Mesendoderm (in vitro differentiated cells): ENCODE results near the gene GRIN2C.

Source experiments
- DNase-seq: peaks from one replicate; pipeline ENCODE4 v3.0.0; 2013
- H2AK5ac ChIP-seq: 2 replicates; pipeline ENCODE4 v1.6.1; 2013; ENCODE audit warnings: low read length, inconsistent platforms
- H2BK120ac ChIP-seq: 2 replicates; pipeline ENCODE4 v1.6.1; 2013; ENCODE audit warnings: low read depth, mild to moderate bottlenecking, low read length, moderate library complexity, mixed read lengths
- H2BK15ac ChIP-seq: replicated peaks from 2 replicates; pipeline ENCODE4 v1.6.1; 2013; ENCODE audit warnings: low read depth, mild to moderate bottlenecking, moderate library complexity
- H2BK5ac ChIP-seq: 2 replicates; pipeline ENCODE4 v1.6.1; 2013; ENCODE audit warnings: low read length, inconsistent platforms
- H3K18ac ChIP-seq: 2 replicates; pipeline ENCODE4 v1.6.1; 2013; ENCODE audit warnings: mild to moderate bottlenecking, low read length, mixed read lengths
- H3K23ac ChIP-seq: one replicate; pipeline ENCODE4 v1.6.1; 2013; ENCODE audit warnings: low read length
- H3K27ac ChIP-seq: 2 replicates; pipeline ENCODE4 v1.5.1; 2013; ENCODE audit warnings: low read depth, mild to moderate bottlenecking, inconsistent platforms, low read length, moderate library complexity
- H3K27me3 ChIP-seq: 2 replicates; pipeline ENCODE4 v1.6.1; 2013; ENCODE audit warnings: low read length, control low read depth, mild to moderate bottlenecking, inconsistent platforms; ENCODE audit not compliant: insufficient read depth, poor library complexity
- H3K36me3 ChIP-seq: 2 replicates; pipeline ENCODE4 v1.6.1; 2013; ENCODE audit warnings: low read length, inconsistent platforms; ENCODE audit not compliant: control insufficient read depth, insufficient read depth
- H3K4ac ChIP-seq: one replicate; pipeline ENCODE4 v1.6.1; 2013; ENCODE audit warnings: low read depth, mild to moderate bottlenecking, low read length, moderate library complexity
- H3K4me1 ChIP-seq: 2 replicates; pipeline ENCODE4 v1.6.1; 2013; ENCODE audit warnings: low read depth, low read length, inconsistent platforms; ENCODE audit not compliant: control insufficient read depth
- H3K4me2 ChIP-seq: 2 replicates; pipeline ENCODE4 v1.6.1; 2013; ENCODE audit warnings: low read length
- H3K4me3 ChIP-seq: 2 replicates; pipeline ENCODE4 v1.5.1; 2013; ENCODE audit warnings: mild to moderate bottlenecking, low read length
- H3K56ac ChIP-seq: one replicate; pipeline ENCODE4 v1.6.1; 2013; ENCODE audit warnings: low read length
- H3K79me1 ChIP-seq: 2 replicates; pipeline ENCODE4 v1.6.1; 2013; ENCODE audit warnings: low read length, inconsistent platforms
- H3K79me2 ChIP-seq: 2 replicates; pipeline ENCODE4 v1.6.1; 2013; ENCODE audit warnings: mild to moderate bottlenecking, low read length; ENCODE audit not compliant: control insufficient read depth, insufficient read depth
- H3K9ac ChIP-seq: 2 replicates; pipeline ENCODE4 v1.6.1; 2013; ENCODE audit warnings: low read length, inconsistent platforms
- H4K5ac ChIP-seq: one replicate; pipeline ENCODE4 v1.6.1; 2013; ENCODE audit warnings: low read length
- H4K8ac ChIP-seq: one replicate; pipeline ENCODE4 v1.6.1; 2013; ENCODE audit warnings: low read depth, mild to moderate bottlenecking, control low read depth, low read length, moderate library complexity
- WGBS: extraction: QIAGEN DNeasy Blood & Tissue Kit; methylation state at CpG from one replicate; pipeline ENCODE4 v1.1.7; 2013; ENCODE audit warnings: low lambda C conversion rate, missing lambda C conversion rate; ENCODE audit not compliant: insufficient coverage; ENCODE audit errors: extremely low coverage; 5-methylcytosine and 5-hydroxymethylcytosine counted together

GRIN2C gene

DNA sequence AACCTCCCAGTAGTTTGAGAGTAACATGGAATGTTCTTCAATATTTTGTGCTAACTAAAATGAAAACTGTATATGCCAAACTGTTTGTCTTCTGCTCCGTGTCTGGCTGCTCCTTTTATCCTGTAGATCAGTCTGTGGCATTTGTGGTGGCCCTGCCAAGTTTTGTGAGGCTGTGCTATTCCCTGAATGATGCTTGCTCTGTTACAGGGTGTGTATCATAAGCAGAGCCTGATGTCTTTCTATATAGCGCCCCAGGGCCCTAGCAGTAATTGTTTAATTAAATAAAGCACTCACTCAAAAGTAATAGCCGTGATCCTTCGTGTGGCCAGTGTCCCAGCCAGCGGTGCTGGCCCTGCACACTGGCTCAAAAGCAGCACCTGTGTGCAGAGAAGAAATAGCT, 55.7 kb downstream of the GRIN2C start:
- no peak for DNase-seq
- H4K5ac ChIP-seq = no peak overlapping the region
- H3K9ac ChIP-seq = no peak overlapping the region
- H3K4me1 ChIP-seq = no peaks in the 10 kb centered on the region
- H2BK15ac ChIP-seq = no peak overlapping the region
- H2BK5ac ChIP-seq = no peak overlapping the region
- no peaks in the 10 kb centered on the region for H3K27me3 ChIP-seq
- H3K79me1 ChIP-seq = no peaks in the 10 kb centered on the region
- H3K4ac ChIP-seq = no peak overlapping the region
- H4K8ac ChIP-seq = no peak overlapping the region
- H3K4me3 ChIP-seq = no peak overlapping the region
- no peak overlapping the region for H3K56ac ChIP-seq
- no peak overlapping the region for H2BK120ac ChIP-seq
- no peak overlapping the region for H3K18ac ChIP-seq
- no peak overlapping the region for H3K23ac ChIP-seq
- H3K36me3 ChIP-seq = no peaks in the 10 kb centered on the region
- H3K4me2 ChIP-seq = no peak overlapping the region
- H3K79me2 ChIP-seq = no peaks in the 10 kb centered on the region
- WGBS = no CpG with 5 or more reads among the region's 5 CpGs
- no peak overlapping the region for H3K27ac ChIP-seq
- no peak overlapping the region for H2AK5ac ChIP-seq

DNA sequence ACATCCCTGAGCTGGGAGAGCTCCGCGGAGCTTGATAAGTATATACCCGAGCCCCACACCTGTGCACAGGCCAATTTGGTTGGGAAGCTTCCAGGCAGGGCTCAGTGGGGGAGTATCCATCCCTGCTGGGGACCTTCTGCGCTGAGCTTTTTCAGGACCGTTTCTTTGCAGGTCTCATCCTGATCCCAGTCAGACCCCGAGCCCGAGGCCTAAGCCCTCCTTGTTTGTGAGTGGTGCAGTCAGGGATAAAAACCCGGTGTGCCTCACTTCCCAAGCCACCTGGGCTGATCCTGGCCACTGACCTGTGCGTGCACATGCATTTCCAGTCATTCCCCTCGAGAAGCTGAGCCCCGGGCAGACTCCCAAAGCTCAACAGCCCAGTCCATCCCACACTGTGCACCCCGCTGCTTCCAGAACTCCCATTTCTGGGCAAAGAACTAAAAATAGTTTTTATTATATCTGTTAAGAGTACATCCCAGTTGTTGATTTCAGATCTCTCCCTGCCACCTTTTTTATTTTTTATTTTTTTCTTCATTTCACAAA, 56.2 kb downstream of the GRIN2C start:
- Histone ChIP-seq H2BK15ac (no peak overlapping the region), H3K56ac (no peak overlapping the region), H3K4ac (no peak overlapping the region), H2BK5ac (no peak overlapping the region), H3K4me3 (no peak overlapping the region), H3K27ac (no peak overlapping the region), H3K23ac (no peak overlapping the region), H4K8ac (no peak overlapping the region), H3K79me1 (no peaks in the 10 kb centered on the region), H3K27me3 (no peaks in the 10 kb centered on the region), H3K4me1 (no peaks in the 10 kb centered on the region), H3K9ac (no peak overlapping the region), H3K36me3 (no peaks in the 10 kb centered on the region), H2AK5ac (no peak overlapping the region), H2BK120ac (no peak overlapping the region), H3K79me2 (no peaks in the 10 kb centered on the region), H3K18ac (no peak overlapping the region), H4K5ac (no peak overlapping the region), H3K4me2 (no peak overlapping the region)
- no CpG with 5 or more reads among the region's 12 CpGs for WGBS
- DNase-seq = no peak

DNA sequence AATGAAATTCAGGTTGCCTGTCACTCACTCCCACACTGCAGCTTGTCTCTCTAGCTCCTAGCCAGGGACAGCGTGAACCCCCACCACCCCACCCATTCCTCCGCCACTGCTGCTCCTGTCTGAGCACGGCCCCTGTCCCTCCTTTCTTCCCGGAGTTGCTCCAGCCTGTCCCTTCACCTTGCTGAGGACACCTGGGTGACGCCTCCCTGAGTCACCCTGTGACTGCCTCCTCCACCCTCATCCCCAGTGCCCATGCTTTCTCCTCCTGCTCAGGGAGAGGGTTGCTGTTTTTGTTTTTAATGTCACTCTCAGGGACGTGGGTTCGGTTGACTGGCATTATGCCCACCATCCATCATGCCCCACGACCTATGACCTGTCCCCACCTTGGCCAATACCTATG, 57.8 kb downstream of the GRIN2C start:
- no peak overlapping the region for H3K4ac ChIP-seq
- no peak overlapping the region for H4K8ac ChIP-seq
- no peaks in the 10 kb centered on the region for H3K79me1 ChIP-seq
- no peak overlapping the region for H3K4me3 ChIP-seq
- no peak overlapping the region for H3K4me2 ChIP-seq
- H3K4me1 ChIP-seq = no peaks in the 10 kb centered on the region
- no peaks in the 10 kb centered on the region for H3K36me3 ChIP-seq
- H2BK120ac ChIP-seq = no peak overlapping the region
- DNase-seq = no peak
- WGBS = no CpG with 5 or more reads among the region's 8 CpGs
- no peak overlapping the region for H3K23ac ChIP-seq
- no peak overlapping the region for H2BK15ac ChIP-seq
- H3K27me3 ChIP-seq = no peaks in the 10 kb centered on the region
- no peak overlapping the region for H4K5ac ChIP-seq
- H3K18ac ChIP-seq = no peak overlapping the region
- no peaks in the 10 kb centered on the region for H3K79me2 ChIP-seq
- no peak overlapping the region for H2AK5ac ChIP-seq
- H2BK5ac ChIP-seq = no peak overlapping the region
- no peak overlapping the region for H3K56ac ChIP-seq
- no peak overlapping the region for H3K9ac ChIP-seq
- H3K27ac ChIP-seq = no peak overlapping the region

DNA sequence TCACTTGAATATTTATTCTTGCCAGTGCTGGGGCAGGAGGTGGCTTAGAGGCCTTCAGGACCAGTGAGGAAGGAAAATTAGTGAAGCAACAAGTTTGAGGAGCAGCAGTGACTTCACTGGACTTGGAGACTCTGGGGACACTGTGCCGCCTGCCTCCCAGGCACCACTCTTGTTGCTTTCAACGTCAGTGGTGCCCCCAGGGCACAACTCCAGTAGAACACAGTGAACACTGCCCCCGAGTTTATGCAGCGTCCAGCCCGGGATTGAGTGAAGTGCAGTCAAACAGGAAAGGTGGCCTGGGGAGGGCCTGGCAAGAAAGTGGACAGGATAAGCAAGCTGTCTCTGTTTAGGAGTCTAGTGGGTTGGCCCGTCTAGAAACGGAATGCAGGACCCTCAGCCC, 59.2 kb downstream of the GRIN2C start:
- H3K27ac ChIP-seq = no peak overlapping the region
- H3K18ac ChIP-seq = no peak overlapping the region
- H3K23ac ChIP-seq = no peak overlapping the region
- H3K79me1 ChIP-seq = no peaks in the 10 kb centered on the region
- no peak overlapping the region for H4K5ac ChIP-seq
- no peak for DNase-seq
- H3K9ac ChIP-seq = no peak overlapping the region
- H3K36me3 ChIP-seq = no peaks in the 10 kb centered on the region
- H2BK15ac ChIP-seq = no peak overlapping the region
- no peak overlapping the region for H4K8ac ChIP-seq
- no peak overlapping the region for H3K4me3 ChIP-seq
- H3K27me3 ChIP-seq = no peaks in the 10 kb centered on the region
- no peaks in the 10 kb centered on the region for H3K4me1 ChIP-seq
- H2BK120ac ChIP-seq = no peak overlapping the region
- H2AK5ac ChIP-seq = no peak overlapping the region
- no peak overlapping the region for H2BK5ac ChIP-seq
- no peak overlapping the region for H3K4ac ChIP-seq
- no peak overlapping the region for H3K56ac ChIP-seq
- H3K79me2 ChIP-seq = no peaks in the 10 kb centered on the region
- no peak overlapping the region for H3K4me2 ChIP-seq
- no CpG with 5 or more reads among the region's 7 CpGs for WGBS

DNA sequence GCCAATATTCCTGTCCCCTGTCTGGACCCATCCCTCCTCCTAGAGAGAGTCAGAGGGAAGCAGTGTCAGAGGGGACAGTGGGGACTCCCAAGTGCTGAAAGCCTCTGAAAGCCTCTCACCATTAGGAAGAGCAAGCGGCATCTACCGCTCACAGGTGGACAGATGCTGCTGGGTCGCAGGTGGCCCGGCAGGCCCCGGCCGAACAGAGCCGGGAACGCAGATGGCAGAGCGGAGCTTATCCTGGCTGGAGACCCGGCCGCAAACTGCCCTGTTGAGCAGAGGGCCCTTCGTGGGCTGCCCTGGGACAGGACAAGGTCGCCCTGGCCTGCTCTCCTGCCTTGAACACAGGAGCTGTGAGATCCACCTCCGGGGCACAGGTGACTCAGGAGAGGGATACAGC, 60.6 kb downstream of the GRIN2C start:
- DNase-seq = no peak
- Histone ChIP-seq H4K5ac (no peak overlapping the region), H3K18ac (no peak overlapping the region), H2BK5ac (no peak overlapping the region), H3K4me2 (no peak overlapping the region), H3K4me1 (no peaks in the 10 kb centered on the region), H3K4me3 (no peak overlapping the region), H3K23ac (no peak overlapping the region), H3K27me3 (no peaks in the 10 kb centered on the region), H3K56ac (no peak overlapping the region), H3K9ac (no peak overlapping the region), H3K79me1 (no peaks in the 10 kb centered on the region), H2AK5ac (no peak overlapping the region), H3K79me2 (no peaks in the 10 kb centered on the region), H4K8ac (no peak overlapping the region), H2BK15ac (no peak overlapping the region), H2BK120ac (no peak overlapping the region), H3K36me3 (peaks cover 8% of the 10 kb centered on the region), H3K27ac (no peak overlapping the region), H3K4ac (no peak overlapping the region)
- no CpG with 5 or more reads among the region's 14 CpGs for WGBS

DNA sequence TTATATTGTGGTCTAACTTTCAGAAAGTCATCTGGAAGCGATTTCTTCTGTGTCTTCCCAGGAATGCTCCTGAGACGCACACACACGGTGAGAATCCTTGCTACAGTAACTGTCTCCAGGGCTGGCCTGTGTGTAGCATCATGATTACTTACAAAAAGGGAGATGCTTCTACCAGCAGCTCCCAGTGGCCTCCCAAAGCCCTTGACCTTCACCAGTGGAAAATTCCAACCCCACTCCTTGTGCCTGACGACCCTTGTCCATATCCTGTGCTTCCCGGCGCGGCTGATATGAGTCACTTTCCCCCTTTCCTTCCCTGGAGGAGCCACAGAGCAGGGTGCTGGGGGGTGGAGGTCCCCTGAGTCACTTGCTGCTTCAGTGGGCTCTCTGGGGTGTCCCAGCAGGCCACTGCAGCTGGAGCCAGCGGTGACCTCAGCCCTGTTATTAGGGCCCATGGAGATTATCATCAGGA, 61.4 kb downstream of the GRIN2C start:
- Histone ChIP-seq H3K79me2 (no peaks in the 10 kb centered on the region), H3K56ac (no peak overlapping the region), H3K27ac (no peak overlapping the region), H3K27me3 (no peaks in the 10 kb centered on the region), H3K79me1 (no peaks in the 10 kb centered on the region), H3K4ac (no peak overlapping the region), H2BK120ac (no peak overlapping the region), H3K4me2 (no peak overlapping the region), H3K36me3 (peaks cover 8% of the 10 kb centered on the region), H2AK5ac (no peak overlapping the region), H3K9ac (no peak overlapping the region), H4K5ac (no peak overlapping the region), H2BK15ac (no peak overlapping the region), H2BK5ac (no peak overlapping the region), H3K4me3 (no peak overlapping the region), H4K8ac (no peak overlapping the region), H3K23ac (no peak overlapping the region), H3K18ac (no peak overlapping the region), H3K4me1 (no peaks in the 10 kb centered on the region)
- no CpG with 5 or more reads among the region's 8 CpGs for WGBS
- DNase-seq = no peak
